Stomach (tissue), 4 donors: ENCODE results near the gene ATP11C.

Experiments
- EP300 ChIP-seq: sonication (generic); formaldehyde crosslinking; IDR thresholded peaks from one replicate; pipeline ENCODE4 v1.6.1; 2017; ENCODE audit warnings: antibody characterized with exemption
- POLR2A ChIP-seq, 4 donors: fragments of 450-650 bp; IDR thresholded peaks; one replicate each; pipeline ENCODE4 v1.6.1; 2016; ENCODE audit warnings: antibody characterized with exemption in 4 of 4, control low read depth in 2 of 4, mild to moderate bottlenecking in 1 of 4, moderate library complexity in 1 of 4
- POLR2AphosphoS5 ChIP-seq, 3 donors: sonication (generic); formaldehyde crosslinking; IDR thresholded peaks; one replicate each; pipeline ENCODE4 v1.6.1; 2016; ENCODE audit warnings: antibody characterized with exemption in 3 of 3
- TF ChIP-seq, protein P1 (sequence below), 7 experiments: fragments of 450-650 bp in 4 of 7; fragments of 200-600 bp in 3 of 7; sonication (generic) in 3 of 7; IDR thresholded peaks; one replicate each; pipeline ENCODE4 v1.5.1; 2016 to 2019; ENCODE audit warnings: antibody characterized with exemption in 7 of 7, control low read depth in 2 of 7, mild to moderate bottlenecking in 1 of 7

- TF ChIP-seq, protein P1, sequence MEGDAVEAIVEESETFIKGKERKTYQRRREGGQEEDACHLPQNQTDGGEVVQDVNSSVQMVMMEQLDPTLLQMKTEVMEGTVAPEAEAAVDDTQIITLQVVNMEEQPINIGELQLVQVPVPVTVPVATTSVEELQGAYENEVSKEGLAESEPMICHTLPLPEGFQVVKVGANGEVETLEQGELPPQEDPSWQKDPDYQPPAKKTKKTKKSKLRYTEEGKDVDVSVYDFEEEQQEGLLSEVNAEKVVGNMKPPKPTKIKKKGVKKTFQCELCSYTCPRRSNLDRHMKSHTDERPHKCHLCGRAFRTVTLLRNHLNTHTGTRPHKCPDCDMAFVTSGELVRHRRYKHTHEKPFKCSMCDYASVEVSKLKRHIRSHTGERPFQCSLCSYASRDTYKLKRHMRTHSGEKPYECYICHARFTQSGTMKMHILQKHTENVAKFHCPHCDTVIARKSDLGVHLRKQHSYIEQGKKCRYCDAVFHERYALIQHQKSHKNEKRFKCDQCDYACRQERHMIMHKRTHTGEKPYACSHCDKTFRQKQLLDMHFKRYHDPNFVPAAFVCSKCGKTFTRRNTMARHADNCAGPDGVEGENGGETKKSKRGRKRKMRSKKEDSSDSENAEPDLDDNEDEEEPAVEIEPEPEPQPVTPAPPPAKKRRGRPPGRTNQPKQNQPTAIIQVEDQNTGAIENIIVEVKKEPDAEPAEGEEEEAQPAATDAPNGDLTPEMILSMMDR (IDR thresholded peaks at IDR 0.05): no peak
- TF ChIP-seq EP300 (no peak), POLR2A (IDR thresholded peaks at IDR 0.05) (no peak), POLR2AphosphoS5 (IDR thresholded peaks at IDR 0.05) (no peak)
Measured at GRCh38 chrX:139890991-139891700, 41.7 kb downstream of the ATP11C start.
